A673 (cell line): Measurements from ENCODE around the gene EYS. TPM values are rescaled to one million over a fixed set of nuclear protein-coding genes. Genes with fewer than 3 reads are reported as not detected.

Experiments used
- BruUV-seq: library from RNA; stranded (reverse); fragments of 400-500 nt; replicated peaks from 2 replicates; lab custom pipeline; 2021; lab: Mats Ljungman, UMichigan
- CTCF ChIA-PET: fragments of 300-600 bp; sonication (Branson Sonifier 250); formaldehyde crosslinking; loops from one replicate; lab custom pipeline; 2022; ENCODE audit warnings: antibody characterized with exemption; lab: Charles Lee
- POLR2A ChIA-PET: fragments of 300-600 bp; sonication (Branson Sonifier 250); formaldehyde crosslinking; loops from one replicate; lab custom pipeline; 2022; ENCODE audit warnings: antibody characterized with exemption; ENCODE audit not compliant: low non-redundant PET; lab: Charles Lee
- DNase-seq: peaks from one replicate; pipeline ENCODE4 v3.0.0-alpha.2; 2015; ENCODE audit warnings: low spot score
- H3K27ac ChIP-seq: fragments of 200-600 bp; sonication (generic); 2 replicates; pipeline ENCODE4 v1.5.1; 2016; ENCODE audit warnings: mixed run types, low read depth, mild to moderate bottlenecking, mixed read lengths, antibody characterized with exemption, low read length; ENCODE audit not compliant: poor library complexity, severe bottlenecking
- H3K27me3 ChIP-seq: fragments of 200-600 bp; sonication (generic); replicated peaks from 2 replicates; pipeline ENCODE4 v1.6.1; 2017; ENCODE audit warnings: mixed run types, low read depth, mild to moderate bottlenecking, mixed read lengths, antibody characterized with exemption, low read length; ENCODE audit not compliant: insufficient read depth, poor library complexity
- H3K36me3 ChIP-seq: fragments of 200-600 bp; sonication (generic); 2 replicates; pipeline ENCODE4 v1.6.1; 2016; ENCODE audit warnings: mixed run types, mild to moderate bottlenecking, mixed read lengths, antibody characterized with exemption, low read length; ENCODE audit not compliant: insufficient read depth, poor library complexity, severe bottlenecking
- H3K4me1 ChIP-seq: fragments of 200-600 bp; sonication (generic); 2 replicates; pipeline ENCODE4 v1.6.1; 2017; ENCODE audit warnings: mixed run types, mild to moderate bottlenecking, mixed read lengths, antibody characterized with exemption, low read length; ENCODE audit not compliant: insufficient read depth, poor library complexity, severe bottlenecking
- H3K4me3 ChIP-seq: fragments of 200-600 bp; sonication (generic); 2 replicates; pipeline ENCODE4 v1.5.1; 2016; ENCODE audit warnings: low read depth, mixed run types, mild to moderate bottlenecking, mixed read lengths, low read length; ENCODE audit not compliant: poor library complexity, severe bottlenecking
- H3K9me3 ChIP-seq: fragments of 200-600 bp; sonication (generic); 2 replicates; pipeline ENCODE4 v1.6.1; 2016; ENCODE audit warnings: mixed run types, low read depth, mild to moderate bottlenecking, mixed read lengths, antibody characterized with exemption, low read length; ENCODE audit not compliant: poor library complexity, severe bottlenecking
- CTCF ChIP-seq: fragments of 300-800, 200-600 bp; sonication (generic); conservative IDR thresholded peaks from 2 replicates; pipeline ENCODE4 v1.5.1; 2017; ENCODE audit warnings: low read depth, mild to moderate bottlenecking, antibody characterized with exemption, low read length, moderate library complexity, mixed read lengths
- EZH2 ChIP-seq: fragments of 200-600 bp; sonication (generic); IDR thresholded peaks from 2 replicates; pipeline ENCODE4 v1.6.1; 2017; ENCODE audit warnings: borderline replicate concordance, low read depth, mild to moderate bottlenecking, mixed read lengths, antibody characterized with exemption, low read length; ENCODE audit not compliant: poor library complexity, severe bottlenecking
- intact Hi-C: fragments of 100-400 bp; cut with micrococcal nuclease; formaldehyde crosslinking; loops from one replicate; pipeline ENCODE4 v1.10.0; 2022; ENCODE audit not compliant: unreplicated experiment
- total RNA-seq: library from RNA; stranded (reverse); gene quantifications from 2 replicates; pipeline ENCODE4 v1.2.3, GENCODE V29; 2021

The EYS gene
- total RNA-seq, 1 experiment from 2014 or later, result 0.47 TPM

GRCh38 chr6:64143101-64143500, 1563.9 kb downstream of the EYS start:
- Histone ChIP-seq H3K27ac (no peak overlapping the region), H3K9me3 (no peaks in the 10 kb centered on the region), H3K36me3 (no peaks in the 10 kb centered on the region), H3K27me3 (no peaks in the 10 kb centered on the region), H3K4me3 (no peak overlapping the region), H3K4me1 (no peaks in the 10 kb centered on the region)
- DNase-seq, result no peak
- intact Hi-C loops, result no loop called here
- BruUV-seq, result no TSS peak
- TF ChIP-seq EZH2 (no peak), CTCF (no peak)
- POLR2A ChIA-PET, result interaction anchor here (0.6 kb wide), 2 partner anchors 1059 to 1996 kb away, joined by 8 to 17 read pairs; no protein-coding TSS in a partner anchor
- CTCF ChIA-PET, result no interaction called here

- ChIA-PET CTCF (no interaction called here), POLR2A (no interaction called here)
- no TSS peak for BruUV-seq
- H3K4me3 ChIP-seq, result no peak overlapping the region
- H3K4me1 ChIP-seq, result no peaks in the 10 kb centered on the region
- intact Hi-C loops, result no loop called here
- TF ChIP-seq EZH2, result no peak
- H3K27ac ChIP-seq, result no peak overlapping the region
- no peak for DNase-seq
- no peaks in the 10 kb centered on the region for H3K36me3 ChIP-seq
- no peaks in the 10 kb centered on the region for H3K27me3 ChIP-seq
- H3K9me3 ChIP-seq, result no peaks in the 10 kb centered on the region
Measured at GRCh38 chr6:64141680-64142079, 1565.3 kb downstream of the EYS start.

GRCh38 chr6:64128301-64129024, 1578.6 kb downstream of the EYS start:
- TF ChIP-seq CTCF (no peak), EZH2 (no peak)
- Histone ChIP-seq H3K27me3 (no peaks in the 10 kb centered on the region), H3K4me1 (no peaks in the 10 kb centered on the region), H3K27ac (no peak overlapping the region), H3K9me3 (no peaks in the 10 kb centered on the region), H3K36me3 (no peaks in the 10 kb centered on the region), H3K4me3 (no peak overlapping the region)
- ChIA-PET POLR2A (no interaction called here), CTCF (no interaction called here)
- no peak for DNase-seq
- BruUV-seq, result no TSS peak
- intact Hi-C loops, result no loop called here
